Keratinocyte (primary cell): Measurements from ENCODE around the gene PGBD4. TPM values are rescaled to one million over a fixed set of nuclear protein-coding genes. Genes with fewer than 3 reads are reported as not detected.
A peak's percentile ranks its signal among the peaks of the same experiment; 100 is the strongest.

ENCODE experiments used
- DNase-seq: peaks from one replicate; pipeline ENCODE4 v3.0.0-alpha.2; 2011; ENCODE audit warnings: low read depth, missing footprints, low spot score
- FAIRE-seq: peaks from 2 replicates; lab custom pipeline; 2011; peaks lifted over from hg19 to GRCh38; lab: Jason Lieb, UNC
- H2AFZ ChIP-seq: 2 replicates; pipeline ENCODE4 v1.6.0; 2012; ENCODE audit warnings: low read length, control low read depth, inconsistent platforms; ENCODE audit not compliant: control insufficient read depth
- H3K27ac ChIP-seq: 2 replicates; pipeline ENCODE4 v1.5.1; 2011; ENCODE audit warnings: low read length; ENCODE audit not compliant: control insufficient read depth, insufficient read depth
- H3K27me3 ChIP-seq: 3 replicates; pipeline ENCODE4 v1.6.0; 2011; ENCODE audit warnings: low read length; ENCODE audit not compliant: control insufficient read depth, insufficient read depth; ENCODE audit errors: extremely low read depth
- H3K36me3 ChIP-seq, 2 experiments: 2 replicates in 1 of 2; 3 replicates in 1 of 2; pipeline ENCODE4 v1.5.1; 2011; ENCODE audit warnings: low read length in 2 of 2, mild to moderate bottlenecking in 1 of 2; ENCODE audit not compliant: control insufficient read depth in 2 of 2, insufficient read depth in 2 of 2; ENCODE audit errors: extremely low read depth in 1 of 2
- H3K4me1 ChIP-seq: 3 replicates; pipeline ENCODE4 v1.5.1; 2011; ENCODE audit warnings: low read length; ENCODE audit not compliant: control insufficient read depth, insufficient read depth; ENCODE audit errors: extremely low read depth
- H3K4me2 ChIP-seq: 3 replicates; pipeline ENCODE4 v1.6.0; 2011; ENCODE audit warnings: low read depth, low read length; ENCODE audit not compliant: control insufficient read depth, insufficient read depth; ENCODE audit errors: extremely low read depth
- H3K4me3 ChIP-seq, 3 experiments: fragments of 200-600 bp in 1 of 3; sonication (generic) in 1 of 3; 2 replicates in 2 of 3; 3 replicates in 1 of 3; pipeline ENCODE4 v1.5.1; 2011 to 2016; ENCODE audit warnings: low read length in 3 of 3, mild to moderate bottlenecking in 3 of 3, control low read depth in 2 of 3, inconsistent platforms in 1 of 3, low read depth in 1 of 3, mixed read lengths in 1 of 3, mixed run types in 1 of 3, moderate library complexity in 1 of 3; ENCODE audit not compliant: control insufficient read depth in 2 of 3, insufficient read depth in 2 of 3; ENCODE audit errors: extremely low read depth in 1 of 3
- H3K79me2 ChIP-seq: 2 replicates; pipeline ENCODE4 v1.6.0; 2012; ENCODE audit warnings: low read length; ENCODE audit not compliant: control insufficient read depth, insufficient read depth
- H3K9ac ChIP-seq: 3 replicates; pipeline ENCODE4 v1.6.0; 2011; ENCODE audit warnings: low read length; ENCODE audit not compliant: control insufficient read depth, insufficient read depth; ENCODE audit errors: extremely low read depth
- H3K9me1 ChIP-seq: 3 replicates; pipeline ENCODE4 v1.6.0; 2011; ENCODE audit warnings: low read length; ENCODE audit not compliant: control insufficient read depth, insufficient read depth; ENCODE audit errors: extremely low read depth
- H3K9me3 ChIP-seq: 2 replicates; pipeline ENCODE4 v1.5.1; 2012; ENCODE audit warnings: low read depth, low read length; ENCODE audit not compliant: control insufficient read depth
- H4K20me1 ChIP-seq: 3 replicates; pipeline ENCODE4 v1.6.0; 2011; ENCODE audit warnings: low read length; ENCODE audit not compliant: control insufficient read depth, insufficient read depth; ENCODE audit errors: extremely low read depth
- CTCF ChIP-seq, 3 experiments: IDR thresholded peaks in 1 of 3; conservative IDR thresholded peaks in 1 of 3; optimal IDR thresholded peaks in 1 of 3; 2 replicates in 2 of 3; 3 replicates in 1 of 3; pipeline versions ENCODE3 to v1.5.1; 2011; ENCODE audit warnings: low read length in 3 of 3, mild to moderate bottlenecking in 3 of 3, moderate library complexity in 2 of 3, control low read depth in 1 of 3, inconsistent platforms in 1 of 3; ENCODE audit not compliant: insufficient read depth in 2 of 3; ENCODE audit errors: extremely low read depth in 1 of 3
- EZH2 ChIP-seq: IDR thresholded peaks from one replicate; pipeline ENCODE4 v1.6.1; 2012; ENCODE audit warnings: inconsistent platforms, mild to moderate bottlenecking, low read length, moderate library complexity
- dilution Hi-C: fragments of 300-500 bp; cut with MboI; formaldehyde crosslinking; loops from one replicate; pipeline ENCODE4 v1.7.0; 2020; ENCODE audit warnings: low sequenced_read_pairs; ENCODE audit not compliant: extremely low pct_ligation_motif_present
- polyA plus RNA-seq, 5 experiments: library from polyadenylated mRNA; depleted of rRNA in 3 of 5; stranded (reverse) in 3 of 5; stranded (forward) in 1 of 5; unstranded in 1 of 5; fragments of >200 nt; gene quantifications; 1 replicate in 1 of 5; 2 replicates in 3 of 5; 3 replicates in 1 of 5; pipeline versions ENCODE4 v1.2.1 to v1.2.3, GENCODE V29; 2011 to 2012; ENCODE audit warnings: missing spikeins in 2 of 5, low read depth in 1 of 5, low replicate concordance in 1 of 5

PGBD4 gene
- polyA plus RNA-seq, 1 donor (not counting 4 experiments of a cell fraction or from before 2014, with no cell fraction given): 2.3 TPM

- Histone ChIP-seq H3K4me1 (peaks cover 13% of the 10 kb centered on the region), H3K9ac (no peak overlapping the region), H3K9me1 (no peaks in the 10 kb centered on the region), H4K20me1 (no peaks in the 10 kb centered on the region), H3K27ac (no peak overlapping the region), H3K9me3 (no peaks in the 10 kb centered on the region), H3K27me3 (no peaks in the 10 kb centered on the region), H3K4me2 (no peak overlapping the region), H3K36me3 (no peaks in the 10 kb centered on the region), H3K4me3 (no peak overlapping the region), H2AFZ (no peak overlapping the region), H3K79me2 (no peaks in the 10 kb centered on the region)
- dilution Hi-C loops: no loop called here
- TF ChIP-seq CTCF (optimal IDR thresholded peaks at IDR 0.05 in 1 of 3, IDR thresholded peaks at IDR 0.05 in 1 of 3, conservative IDR thresholded peaks at IDR 0.05 in 1 of 3; ENCODE audit: extremely low read depth in 1 of 3, insufficient read depth in 2 of 3, low read length in 3 of 3) (no peak), EZH2 (no peak)
- FAIRE-seq (no peak), DNase-seq (no peak)
Measured at GRCh38 chr15:34079904-34080303, 22.0 kb upstream of the PGBD4 start.

DNA sequence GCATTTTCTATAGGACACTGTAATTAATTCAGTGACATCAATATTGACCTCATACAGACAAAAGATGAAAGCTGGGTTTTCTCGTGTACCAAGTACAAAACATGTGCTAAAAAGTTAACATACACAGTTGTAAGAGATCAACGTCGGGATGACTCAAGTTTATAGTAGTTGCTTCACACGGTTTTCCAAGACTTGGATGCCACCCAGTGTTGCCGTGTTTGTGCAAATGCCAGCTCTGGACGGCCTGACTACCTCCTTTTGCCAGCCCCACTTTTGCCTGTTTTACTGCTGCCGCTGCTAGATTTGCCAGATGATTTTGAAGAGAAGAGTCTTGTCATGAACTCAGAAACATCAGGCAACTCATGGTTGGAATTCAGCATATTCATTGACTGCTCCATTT, 17.8 kb upstream of the PGBD4 start:
- Histone ChIP-seq H3K9me1 (no peaks in the 10 kb centered on the region), H3K79me2 (no peaks in the 10 kb centered on the region), H2AFZ (peak overlapping the region; percentile 28), H4K20me1 (no peaks in the 10 kb centered on the region), H3K9ac (no peak overlapping the region), H3K36me3 (peaks cover 0 to 13% of the 10 kb centered on the region in 2 experiments), H3K4me3 (no peak overlapping the region), H3K9me3 (no peaks in the 10 kb centered on the region), H3K4me1 (no peaks in the 10 kb centered on the region), H3K27me3 (no peaks in the 10 kb centered on the region), H3K4me2 (no peak overlapping the region), H3K27ac (no peak overlapping the region)
- DNase-seq (no peak), FAIRE-seq (peak; percentile 70)
- dilution Hi-C loops: no loop called here
- TF ChIP-seq EZH2 (no peak), CTCF (optimal IDR thresholded peaks at IDR 0.05 in 1 of 3, IDR thresholded peaks at IDR 0.05 in 1 of 3, conservative IDR thresholded peaks at IDR 0.05 in 1 of 3; ENCODE audit: extremely low read depth in 1 of 3, insufficient read depth in 2 of 3, low read length in 3 of 3) (peak in 1 of 3 experiments; percentile 63)
